ENCODE measurements around the gene TIMP3.

TIMP3 gene

DNA sequence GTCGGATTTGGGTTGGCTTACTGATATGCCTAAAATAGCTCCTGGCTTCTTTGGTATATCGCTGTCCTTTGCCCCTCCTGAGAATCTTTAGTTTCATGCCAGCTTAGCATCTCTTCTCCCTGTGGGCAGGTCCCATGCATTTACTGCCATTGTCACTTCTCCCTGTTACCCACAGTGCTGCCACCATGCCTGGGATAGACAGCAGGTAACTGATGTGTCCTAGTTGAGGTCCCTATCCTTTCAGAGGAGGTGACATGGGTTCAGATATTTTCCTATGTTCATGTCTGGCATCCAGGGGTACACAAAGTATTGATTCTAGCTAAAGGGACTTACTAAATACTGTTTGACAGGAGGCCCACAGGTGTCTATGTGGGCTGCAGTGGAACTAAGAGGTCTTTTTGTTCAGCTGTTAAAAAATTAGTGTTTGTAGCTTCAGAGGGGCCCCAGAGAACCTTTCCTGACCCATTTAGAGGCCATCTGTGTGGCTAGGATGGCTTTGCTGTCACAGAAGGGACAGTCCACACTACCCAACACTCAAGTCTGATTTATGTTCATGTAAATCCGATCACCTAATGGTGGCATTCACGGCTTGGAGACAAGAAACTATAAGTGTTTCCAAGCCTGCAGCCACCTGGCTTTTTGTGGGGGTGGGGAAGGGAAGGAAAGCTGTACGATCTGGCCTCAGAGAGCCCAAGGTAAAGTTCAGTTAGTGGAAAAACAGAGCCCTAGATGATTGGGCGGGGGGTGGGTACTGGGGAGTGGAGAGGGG is 8.5 kb downstream of the TIMP3 start:
- no peak for DNase-seq

DNA sequence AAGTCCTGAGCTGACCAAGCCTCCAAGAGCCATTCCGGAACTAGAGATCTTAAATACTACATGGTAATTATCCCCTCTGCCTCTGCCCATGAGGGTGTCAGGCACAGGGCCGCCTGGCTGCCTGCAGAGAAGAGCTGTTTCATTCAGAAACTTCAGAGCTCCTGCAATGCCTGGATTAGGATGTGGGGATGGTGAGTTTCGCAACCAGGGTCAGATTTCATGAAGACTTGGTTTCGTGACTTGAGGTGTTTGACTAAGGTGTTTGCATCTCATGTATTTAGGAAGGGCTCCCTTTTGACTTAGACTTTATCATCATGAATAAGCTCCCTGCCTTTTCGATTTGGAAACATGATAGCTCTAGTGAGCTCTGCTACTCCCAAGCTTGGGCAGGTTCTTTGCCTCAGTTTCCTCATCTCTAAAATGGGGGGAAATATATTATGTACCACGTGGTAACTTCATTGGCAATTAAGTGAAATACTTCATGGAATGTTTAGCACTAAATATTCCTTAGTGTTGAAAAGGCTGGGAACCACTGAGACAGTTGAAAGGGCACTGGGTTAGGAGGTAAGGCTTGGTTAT is 9.1 kb downstream of the TIMP3 start:
- DNase-seq: no peak

DNA sequence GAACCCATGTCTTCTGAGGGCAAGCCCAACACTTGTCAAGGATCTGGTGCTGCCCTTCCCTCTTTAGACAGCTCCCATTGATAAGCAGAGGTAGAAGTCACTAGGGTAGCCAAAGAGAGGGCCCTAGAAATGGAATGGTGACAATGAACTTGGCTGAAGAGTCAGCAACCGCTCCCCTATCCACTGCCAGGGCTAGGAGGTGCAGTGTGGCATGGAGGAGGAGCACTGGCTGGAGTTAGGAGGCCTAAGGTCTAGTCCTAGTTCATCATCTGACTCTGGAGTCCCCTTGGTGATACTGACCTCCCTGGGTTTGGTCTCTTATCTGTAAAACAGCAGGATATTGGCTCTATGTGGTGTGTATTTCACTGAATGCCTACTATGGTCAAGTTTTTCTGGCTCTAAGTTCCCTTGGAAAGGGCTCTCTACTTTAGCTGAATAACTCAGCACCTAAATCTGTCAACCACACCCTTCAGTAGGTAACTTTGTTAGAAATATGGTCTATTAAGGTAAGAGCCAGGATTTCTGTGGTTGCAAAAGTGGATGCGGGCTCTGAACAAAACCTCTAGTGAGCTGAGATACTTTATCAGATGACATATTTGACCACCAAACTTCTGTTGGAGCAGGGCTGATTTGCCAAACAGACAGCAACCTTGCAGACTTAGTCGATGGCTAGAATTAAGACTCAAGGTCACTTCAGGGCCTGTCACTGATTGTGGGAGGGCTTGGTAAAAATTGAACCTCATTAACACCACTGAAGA is 10.5 kb downstream of the TIMP3 start:
- DNase-seq: no peak

DNA sequence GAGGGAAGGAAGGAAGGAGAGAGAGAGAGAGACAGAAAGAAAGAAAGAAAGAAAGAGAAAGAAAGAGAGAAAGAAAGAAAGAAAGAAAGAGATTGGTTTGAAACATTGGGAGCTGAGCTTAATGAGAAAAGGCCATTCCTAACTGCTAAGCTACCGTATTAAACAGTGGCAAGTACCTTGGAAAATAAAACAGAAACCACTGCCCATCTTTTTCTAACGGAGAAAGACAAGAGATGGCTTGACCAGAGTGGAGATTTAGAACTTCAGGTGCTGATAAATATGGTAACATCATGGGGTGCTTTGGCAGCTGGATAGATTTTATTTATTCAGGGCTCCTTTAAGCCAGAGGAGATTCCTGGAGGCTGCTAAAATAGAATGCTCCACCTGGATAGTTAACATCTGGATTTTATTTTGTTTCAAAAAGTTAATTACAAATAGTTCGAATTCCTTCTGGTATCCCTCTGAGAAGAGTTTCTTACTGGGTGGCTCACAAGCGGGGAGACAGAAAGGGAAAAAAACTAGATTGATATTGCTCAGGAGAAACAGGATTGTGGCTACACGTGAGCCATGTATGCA is 12.9 kb downstream of the TIMP3 start:
- DNase-seq: no peak

DNA sequence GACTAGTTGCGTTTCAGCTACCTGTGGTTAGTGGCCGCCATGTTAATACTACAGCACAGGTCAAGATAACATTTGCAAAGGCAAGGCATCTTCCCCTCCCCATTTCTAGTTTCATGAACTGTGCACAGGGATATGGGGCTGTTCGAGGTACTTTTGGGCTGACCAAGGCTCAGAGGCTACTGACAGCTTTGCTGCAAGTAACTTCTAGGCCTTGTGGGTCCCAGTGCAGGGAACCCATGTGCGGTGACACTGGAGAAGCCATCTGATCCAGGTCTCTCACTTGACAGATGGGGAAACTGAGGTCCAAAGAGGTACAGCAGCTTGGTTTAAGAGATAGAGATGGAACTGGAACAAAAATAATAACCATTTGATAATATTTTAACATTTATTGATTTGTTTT is 13.6 kb downstream of the TIMP3 start:
- DNase-seq: no peak

DNA sequence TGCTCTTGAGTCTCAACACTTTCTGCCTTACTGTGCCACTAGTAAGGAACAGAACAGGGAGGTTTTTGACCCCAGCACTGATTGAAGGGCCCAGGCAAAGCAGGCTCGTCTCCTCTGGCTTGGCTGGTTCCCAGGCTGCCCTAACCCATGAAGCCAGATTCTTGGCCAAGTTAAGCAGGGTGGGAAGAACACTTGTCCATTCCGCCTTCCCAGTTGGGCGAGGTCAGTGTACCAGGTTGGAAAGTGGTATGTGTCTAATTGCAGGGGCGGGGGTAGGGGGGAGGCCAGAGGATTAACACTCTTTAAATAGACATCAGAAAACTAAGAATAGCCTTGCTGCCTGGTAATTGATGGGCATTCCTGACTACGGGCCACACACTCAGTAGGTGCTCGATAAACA is 14.4 kb downstream of the TIMP3 start:
- no peak for DNase-seq

DNA sequence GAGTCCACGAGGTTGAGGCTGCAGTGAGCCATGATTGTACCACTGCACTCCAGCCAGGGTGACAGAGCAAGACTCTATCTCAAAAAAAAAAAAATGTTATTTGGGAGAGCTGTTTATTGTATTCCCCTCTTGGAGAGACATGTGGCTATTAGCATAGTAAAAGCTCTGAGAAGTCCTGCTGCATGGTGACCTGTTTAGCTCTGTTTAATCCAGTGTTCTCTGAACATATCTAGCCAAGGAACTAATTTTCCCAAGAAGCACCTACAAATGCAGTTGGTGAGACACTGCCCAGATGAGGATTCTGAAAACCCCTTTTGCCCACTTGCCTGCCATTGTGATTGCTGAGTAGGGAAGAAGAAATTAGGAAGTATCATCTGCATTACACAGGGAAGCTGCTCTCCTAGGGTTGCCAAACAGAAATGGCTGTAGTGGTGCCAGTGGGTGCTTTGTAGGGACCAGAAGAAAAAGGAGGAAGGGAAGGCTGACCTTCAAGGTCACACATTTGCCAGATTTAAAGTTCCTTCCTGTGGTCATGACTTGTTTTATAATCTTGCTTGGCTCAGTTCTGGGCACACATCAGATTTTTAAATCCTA is 15.7 kb downstream of the TIMP3 start:
- no peak for DNase-seq

DNA sequence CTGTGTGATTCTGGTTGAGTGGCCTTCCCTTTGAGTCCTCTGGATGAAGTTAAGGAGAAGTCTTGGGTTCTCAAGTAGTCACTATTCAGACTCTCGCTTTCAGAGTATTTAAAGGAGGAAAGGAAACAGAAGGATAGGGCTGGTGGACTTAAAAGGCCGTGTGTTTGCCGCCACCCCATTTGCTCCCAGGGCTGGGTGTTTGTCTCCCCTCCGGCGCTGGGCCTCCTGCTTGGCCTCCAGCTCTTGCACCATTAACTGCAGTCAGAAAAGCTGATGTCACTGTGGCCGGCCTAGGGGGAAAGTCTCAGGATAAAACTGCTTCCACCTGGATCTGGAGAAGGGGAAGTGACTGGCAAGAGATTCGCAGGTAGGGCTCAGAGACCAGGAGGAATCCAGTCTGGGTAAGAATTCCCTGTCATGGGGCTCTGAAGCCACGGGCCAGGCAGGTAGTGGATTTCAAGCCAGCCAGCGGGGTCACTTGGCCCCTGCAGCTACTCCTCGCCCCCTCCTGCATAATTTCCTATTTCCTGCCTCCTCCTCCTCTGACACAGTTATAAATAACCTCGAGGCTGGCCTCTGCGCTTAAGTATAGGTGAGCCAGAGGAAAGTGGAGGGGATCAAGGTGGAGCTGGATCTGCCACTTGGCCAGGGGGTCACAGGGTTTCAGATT is 17.1 kb downstream of the TIMP3 start:
- DNase-seq: no peak

DNA sequence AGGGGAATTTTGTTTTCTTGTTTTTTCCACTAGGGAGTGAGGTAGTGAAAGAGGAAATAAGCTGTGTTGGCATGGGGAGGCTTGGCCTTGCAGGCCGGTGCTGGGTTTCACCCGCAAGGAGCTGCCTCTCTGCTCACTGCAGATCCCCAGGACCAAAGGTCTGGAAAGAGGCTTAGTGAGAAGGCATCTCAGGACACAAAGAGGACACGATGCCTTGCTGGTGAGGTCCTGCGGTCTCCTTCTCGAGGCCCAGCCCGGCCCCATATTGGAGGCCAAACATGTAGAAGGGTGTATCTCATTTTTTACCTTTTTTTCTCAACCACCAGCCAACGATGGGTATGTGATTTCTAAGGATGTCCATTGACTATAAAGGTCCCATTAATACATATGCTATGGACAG is 17.6 kb downstream of the TIMP3 start:
- no peak for DNase-seq

DNA sequence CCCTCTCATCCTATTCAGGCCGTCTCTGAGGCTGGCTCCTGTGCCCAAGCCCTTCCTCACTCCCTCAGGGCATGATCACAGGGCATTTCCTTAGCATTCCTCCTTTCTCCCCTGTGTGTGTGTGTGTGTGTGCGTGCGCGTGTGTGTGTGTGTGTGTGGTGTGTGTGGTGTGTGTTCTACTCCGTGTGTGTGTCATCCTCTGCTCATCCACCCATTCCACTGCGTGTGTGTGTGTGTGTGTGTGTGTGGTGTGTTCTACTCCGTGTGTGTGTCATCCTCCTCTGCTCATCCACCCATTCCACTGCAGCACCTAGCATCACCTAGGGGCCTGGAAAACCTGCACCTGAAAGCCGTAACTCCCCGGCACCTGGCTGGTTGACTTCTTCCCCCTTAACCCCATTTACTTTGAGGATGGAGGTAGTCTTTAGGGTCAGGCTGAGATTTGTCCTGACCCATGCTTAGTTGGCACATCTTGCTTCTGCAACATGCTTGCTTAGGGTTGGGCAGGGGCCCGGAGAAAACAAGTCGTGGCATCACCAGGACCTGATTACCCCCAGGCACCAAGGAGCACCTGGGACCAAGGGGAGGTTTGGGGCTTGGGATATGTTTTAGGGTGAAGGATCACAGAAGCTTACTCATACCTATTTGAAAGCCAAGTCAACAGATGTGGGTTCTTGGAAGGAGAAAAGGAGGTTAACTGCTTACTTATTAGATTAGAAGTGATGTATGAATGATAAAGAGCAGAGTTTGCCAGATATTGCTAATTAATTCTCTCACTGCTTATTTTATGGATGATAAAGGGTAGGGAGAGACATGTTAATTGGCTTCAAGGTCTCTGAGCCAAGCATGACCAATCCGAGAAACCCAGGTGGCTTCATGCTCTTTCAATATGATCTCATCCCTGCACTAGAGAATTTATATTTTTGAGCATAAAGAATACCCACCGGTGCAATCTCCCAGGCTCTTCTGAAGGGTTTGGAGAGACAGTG is 18.9 kb downstream of the TIMP3 start:
- no peak for DNase-seq

DNA sequence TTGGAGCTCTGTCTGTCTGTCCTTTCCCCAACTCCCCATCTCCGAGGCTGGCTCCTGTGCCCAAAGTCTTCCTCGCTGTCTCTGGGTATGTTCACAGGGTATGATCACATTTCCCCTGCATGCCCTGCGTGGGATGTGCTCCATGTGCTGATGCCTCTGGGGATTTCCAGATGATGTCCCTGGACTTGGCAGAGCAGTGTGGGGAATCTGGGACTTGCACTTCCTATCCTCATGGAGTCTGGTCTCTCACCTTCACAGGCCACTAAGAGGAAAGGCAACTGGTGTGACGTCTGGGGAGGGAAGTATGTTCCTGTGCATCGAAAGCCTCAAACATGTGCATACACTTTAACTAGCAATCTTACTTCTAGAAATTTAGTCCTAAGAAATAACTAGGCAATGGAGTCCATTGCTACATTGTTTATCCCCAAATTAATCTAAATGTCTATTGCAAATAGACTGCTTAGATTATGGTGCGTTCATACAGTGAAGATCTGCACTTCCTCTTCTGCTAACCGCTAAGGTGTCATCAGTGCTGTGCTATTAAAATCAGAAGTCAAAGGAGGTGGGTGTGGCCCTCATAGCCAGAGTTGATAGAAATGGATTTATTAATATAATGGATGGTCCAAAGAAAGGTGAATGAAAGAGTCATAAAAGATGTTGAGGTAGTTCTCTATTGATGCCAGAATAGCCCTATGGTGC is 20.8 kb downstream of the TIMP3 start:
- no peak for DNase-seq

DNA sequence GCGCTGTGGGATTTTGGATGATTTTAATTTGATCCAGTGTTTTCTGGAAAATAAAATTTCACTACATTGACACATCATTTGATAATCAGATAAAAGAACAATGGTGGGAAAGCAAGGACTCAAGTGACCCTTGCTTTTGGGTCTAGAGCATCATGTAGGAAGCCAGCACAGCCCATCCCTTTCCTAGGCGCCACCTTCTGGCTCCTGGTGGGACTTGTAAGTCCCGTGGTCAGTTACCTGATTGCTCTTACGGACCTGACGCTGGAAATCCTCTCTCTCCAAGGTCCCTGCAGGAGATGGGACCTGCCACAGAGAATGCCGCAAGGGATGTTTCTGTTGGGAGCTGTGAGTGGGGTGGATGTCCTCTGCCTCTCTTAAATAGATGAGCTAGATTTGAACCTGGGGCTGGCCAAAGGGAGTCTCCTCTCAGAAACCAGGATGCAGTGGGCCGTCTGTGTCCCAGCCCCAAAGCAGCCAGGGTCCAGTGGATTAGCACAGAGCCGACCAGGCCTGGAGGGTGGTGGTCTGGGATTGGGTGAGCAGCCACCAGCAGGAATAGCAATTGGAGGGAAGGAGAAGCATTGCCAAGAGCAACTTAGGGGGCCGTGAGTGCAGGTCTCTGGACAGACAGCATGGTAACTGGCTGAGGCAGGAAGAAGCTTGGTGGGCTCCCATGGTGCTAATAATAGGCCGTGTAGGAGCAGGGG is 21.7 kb downstream of the TIMP3 start:
- DNase-seq: peak; percentile 42

DNA sequence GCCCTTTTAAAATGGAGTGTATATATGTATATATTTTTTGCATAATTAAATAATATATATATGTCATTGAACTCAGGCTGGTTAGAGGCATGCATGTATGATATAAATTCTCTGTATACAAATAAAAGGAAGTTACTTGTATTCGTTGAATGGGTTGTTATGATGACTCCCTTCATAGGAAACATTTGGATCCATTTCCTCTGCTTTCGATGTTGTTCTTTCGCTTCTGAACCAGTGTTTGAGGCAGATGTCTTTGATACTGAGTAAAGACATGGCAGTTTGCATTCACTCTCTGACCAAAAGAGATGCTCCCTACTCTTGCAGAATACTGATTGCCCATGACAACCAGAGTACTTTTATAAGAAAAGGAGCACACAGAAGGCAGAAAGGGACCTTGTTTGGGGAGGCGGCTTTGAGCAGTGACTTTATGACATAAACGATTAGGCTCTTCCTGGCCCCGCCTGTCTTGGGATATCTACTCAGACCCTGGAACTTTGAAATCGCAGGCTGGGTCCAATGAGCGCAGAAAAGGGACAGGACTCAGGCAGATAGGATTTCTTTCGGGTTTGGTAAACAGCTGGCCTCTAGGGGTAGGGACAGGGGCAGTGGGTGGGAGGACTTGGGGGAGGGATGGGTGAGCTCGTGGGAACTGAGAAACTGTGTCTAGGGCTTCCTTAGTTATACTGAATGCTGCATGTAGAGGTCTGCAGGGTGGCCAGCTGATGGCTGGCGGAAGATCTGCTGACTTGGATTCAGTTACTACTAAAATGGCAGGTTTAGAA is 23.2 kb downstream of the TIMP3 start:
- no peak for DNase-seq

DNA sequence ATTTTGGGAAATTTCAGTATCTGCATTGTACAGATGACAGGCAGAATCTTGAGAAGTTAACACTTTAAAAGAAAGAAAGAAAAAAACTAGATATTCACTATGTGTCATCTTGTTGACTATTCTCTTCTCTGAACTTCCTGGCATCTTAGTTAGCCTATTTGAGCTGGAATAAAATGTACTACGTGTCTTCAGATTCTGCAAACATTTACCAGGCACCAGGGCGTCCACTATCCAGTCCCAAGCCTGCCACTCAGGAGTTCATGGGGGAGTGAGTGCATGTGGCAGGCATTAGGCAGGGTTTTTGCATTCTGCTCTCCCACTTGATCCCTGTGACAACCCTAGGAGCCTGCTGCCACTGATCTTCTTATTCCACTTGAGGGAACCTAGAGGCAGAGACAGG is 25.0 kb downstream of the TIMP3 start:
- no peak for DNase-seq

DNA sequence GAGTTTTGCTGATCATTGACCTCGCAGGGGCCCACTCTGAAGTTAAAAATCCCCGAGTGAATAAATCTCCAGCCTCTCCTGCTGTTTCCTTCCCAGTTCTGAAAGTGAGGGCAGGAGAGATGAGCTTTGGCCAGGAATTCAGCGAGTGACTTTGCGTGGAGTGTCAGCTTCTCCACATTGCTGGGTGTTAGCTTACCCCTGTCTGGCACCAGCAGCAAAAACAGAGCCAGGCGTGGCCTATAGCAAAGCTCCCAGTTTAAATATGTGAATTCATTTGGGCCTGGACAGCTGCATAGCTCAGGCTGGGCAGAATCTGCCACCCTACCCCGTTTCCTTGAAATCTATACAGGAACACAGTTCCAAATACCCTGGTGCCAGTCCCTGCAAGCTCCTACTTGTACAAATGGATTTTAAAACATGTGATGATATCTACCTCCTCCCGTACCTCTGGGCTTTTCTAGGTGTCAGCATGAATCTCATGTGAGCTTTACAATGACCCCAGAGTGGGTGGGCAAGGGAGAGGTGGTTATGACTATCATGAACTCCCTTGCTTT is 25.6 kb downstream of the TIMP3 start:
- DNase-seq: no peak

DNA sequence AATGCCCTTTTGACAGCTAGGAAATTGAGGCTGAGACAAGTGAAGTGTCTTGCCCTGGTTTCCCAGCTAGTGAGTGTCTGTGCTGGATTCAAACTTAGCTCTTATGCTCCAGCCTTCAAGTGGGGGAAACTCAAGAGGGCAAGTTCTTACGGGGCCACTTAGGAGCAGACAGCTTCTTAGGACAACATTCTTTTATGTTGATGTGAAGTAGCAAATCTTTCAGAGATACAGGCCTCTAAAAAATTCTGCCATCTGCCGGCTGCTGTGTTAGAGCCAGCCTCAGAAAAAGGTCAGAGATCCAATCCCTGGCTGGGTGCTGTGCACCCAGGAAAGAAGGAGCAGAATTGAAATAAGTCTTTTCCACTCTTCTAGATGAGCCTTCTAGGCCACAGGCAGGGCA is 26.6 kb downstream of the TIMP3 start:
- DNase-seq: no peak

DNA sequence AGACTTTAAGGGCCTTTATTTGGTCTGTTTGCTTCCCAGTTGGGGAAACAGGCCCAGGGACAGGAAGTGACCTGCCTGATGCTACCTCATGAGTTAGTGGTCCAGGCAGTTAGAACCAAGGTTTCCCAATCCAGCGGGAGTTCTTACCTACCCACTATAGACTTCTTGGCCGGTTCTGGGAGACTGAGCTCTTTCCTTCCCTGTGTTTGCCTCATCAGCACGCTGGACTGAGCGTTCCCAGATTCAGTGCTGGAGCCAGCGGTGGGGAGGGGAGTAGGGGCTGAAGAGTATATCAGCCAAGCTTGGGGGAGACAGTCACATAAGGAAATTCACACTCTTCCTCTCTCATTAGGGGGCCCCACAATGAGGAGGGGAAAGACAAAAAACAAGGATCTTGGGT is 27.1 kb downstream of the TIMP3 start:
- DNase-seq: no peak

DNA sequence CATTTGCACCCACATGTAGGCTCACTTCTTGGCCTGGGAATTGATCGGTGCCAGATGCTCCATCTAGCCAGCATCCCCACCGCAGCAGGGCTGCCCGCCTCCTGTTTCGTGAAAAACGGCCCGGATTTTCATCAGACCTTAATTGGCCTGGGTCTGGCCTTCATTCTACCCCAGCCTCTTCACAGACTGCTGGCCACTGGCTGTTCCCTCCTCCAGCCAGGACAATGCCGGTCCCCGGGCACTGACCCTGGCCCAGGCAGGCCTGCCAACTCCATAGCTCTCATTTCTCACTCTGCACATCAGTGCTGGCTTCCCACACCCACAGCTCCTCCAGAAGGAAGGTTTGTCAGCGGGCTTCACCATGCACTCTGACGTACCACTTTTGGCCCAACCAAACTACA is 27.9 kb downstream of the TIMP3 start:
- no peak for DNase-seq

DNA sequence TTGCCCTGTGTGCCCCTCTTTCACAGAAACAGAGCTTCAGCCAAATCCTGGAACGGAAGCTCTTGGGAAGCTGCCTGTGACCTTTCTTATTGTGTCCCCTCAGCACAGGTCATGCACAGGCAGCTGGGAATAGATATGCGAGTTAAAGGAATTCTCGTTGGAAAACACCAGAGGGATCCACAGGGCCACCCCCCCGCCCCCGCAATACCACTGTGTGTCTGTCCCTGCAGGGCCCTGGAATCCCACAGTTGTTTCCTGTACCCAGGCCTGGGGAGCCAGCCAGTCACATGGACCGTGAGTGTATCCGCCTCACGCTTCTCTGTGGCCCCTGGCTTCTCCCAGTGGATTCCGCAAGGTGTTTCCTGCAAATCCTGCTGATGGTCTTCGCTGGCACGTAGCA is 29.0 kb downstream of the TIMP3 start:
- DNase-seq: peak; percentile 57
